Daoy (cell line): ENCODE data around the gene ARHGDIG. TPM values are rescaled to one million over a fixed set of nuclear protein-coding genes. Genes with fewer than 3 reads are reported as not detected.
A peak's percentile ranks its signal among the peaks of the same experiment; 100 is the strongest.
"Not testable (repeated sequence)": the region's sequence is repeated elsewhere in the genome, so short reads cannot be mapped to it uniquely, and the experiment has no call there.

ENCODE experiments used
- DNase-seq: peaks from one replicate; pipeline ENCODE4 v3.0.0-alpha.2; 2015; ENCODE audit warnings: low read depth
- total RNA-seq: library from RNA; depleted of rRNA; stranded (reverse); fragments of >200 nt; shearing (Covaris generic); gene quantifications from 2 replicates; pipeline ENCODE4 v1.2.3, GENCODE V29; 2014; rRNA removed

Gene ARHGDIG
- not detected in 2 replicates for total RNA-seq

DNA sequence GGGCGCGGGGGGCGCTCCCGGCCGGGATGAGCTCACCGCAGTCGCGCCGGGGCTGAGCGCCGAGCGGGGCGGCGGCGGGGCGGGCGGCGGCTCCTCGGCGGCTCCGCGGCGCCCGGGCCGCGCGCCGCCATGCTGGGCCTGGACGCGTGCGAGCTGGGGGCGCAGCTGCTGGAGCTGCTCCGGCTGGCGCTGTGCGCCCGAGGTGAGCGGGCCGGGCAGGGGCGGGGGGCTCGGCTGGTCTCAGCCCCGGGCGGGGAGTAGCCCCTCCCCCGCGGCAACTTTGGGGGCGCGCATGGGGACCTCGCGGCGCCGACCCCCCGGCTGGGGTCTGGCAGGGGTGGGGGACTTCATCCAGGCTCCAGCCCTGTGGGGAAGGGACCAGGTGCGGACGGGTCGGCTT, at the start of gene ARHGDIG:
ARHGDIG (plus strand) TSS at position 40 of the 400 bp plus-strand sequence; CDS start at position 130, 90 bp downstream.
- no peak for DNase-seq

DNA sequence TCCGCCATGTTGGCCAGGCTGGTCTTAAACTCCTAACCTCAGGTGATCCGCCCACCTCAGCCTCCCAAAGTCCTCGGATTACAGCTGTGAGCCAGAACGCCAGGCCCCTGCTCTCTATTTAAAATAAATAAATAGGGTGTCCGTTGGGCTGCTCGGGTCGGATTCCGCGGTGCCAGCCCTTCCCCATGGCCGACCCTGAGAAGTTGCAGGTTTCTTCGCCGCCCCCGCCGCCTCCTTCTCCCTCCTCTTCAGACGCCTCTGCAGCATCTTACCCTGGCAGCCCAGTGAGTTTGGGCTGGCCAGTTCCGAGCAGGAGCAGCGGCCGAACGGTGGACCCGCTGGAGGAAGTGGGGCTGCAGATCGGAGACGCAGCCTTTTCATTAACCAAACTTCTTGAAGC, 49.4 kb upstream of the ARHGDIG start:
- DNase-seq: no peak

DNA sequence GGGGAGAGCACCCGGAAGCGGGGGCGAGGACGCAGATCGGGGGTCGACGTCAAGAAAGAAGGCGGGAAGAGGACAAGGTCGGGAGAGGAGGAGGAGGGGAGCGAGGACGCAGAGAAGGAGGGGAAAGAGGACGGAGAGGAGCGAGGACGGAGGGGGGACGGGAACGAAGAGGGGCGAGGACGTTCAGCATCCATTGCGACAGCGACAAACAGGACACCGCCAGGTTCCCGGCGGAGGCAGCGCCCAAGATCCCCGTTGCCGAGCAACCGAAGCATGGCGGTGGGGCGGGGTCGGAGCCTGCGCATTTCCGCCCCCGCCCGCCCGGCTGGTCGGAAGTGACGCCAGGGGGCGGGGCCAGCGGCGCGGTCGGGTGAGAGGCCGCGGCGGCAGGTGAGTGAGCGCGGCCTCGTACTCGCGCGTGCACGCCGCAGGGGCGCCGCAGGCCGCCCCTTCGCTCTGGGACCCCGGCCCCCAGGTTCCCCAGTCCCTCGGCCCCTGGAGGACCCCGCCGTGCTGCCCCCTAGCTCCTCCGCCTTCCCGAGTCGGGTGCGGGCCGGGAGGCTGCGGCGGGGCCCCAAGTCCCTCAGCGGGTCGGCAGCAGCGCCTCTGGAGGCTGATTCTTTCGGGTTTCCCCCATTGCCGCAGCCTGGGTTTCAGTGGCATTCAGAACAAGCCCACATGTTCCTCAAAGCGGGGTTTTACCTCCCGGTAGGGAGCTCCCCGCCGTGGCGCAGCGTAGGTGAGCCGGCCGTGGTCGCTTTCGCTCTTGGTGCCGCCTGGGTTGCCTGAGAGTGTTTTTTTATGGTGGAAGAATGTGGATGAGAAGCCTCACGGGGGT, 45.7 kb upstream of the ARHGDIG start, which contains the start of gene FAM234A:
FAM234A (plus strand) TSS at position 354 of the 838 bp plus-strand sequence. CDS start 19,593 bp downstream, outside the sequence.
- peak; percentile 93 for DNase-seq

DNA sequence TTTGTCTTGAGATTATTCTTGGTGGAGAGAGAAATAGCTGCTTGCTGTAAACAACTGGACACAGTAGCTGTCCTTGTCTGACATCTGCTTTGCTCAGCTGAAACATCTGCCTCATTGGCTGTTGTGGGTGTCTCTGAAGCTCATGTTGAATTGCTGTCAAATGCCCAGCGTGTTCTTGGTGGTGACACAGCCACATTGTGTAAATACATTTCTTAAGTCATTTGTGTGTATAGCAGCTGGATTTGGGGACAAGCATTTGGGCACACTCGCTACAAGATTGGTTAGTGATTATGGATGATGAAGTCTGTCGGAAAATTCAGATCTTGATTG, 40.5 kb upstream of the ARHGDIG start:
- DNase-seq: no peak

DNA sequence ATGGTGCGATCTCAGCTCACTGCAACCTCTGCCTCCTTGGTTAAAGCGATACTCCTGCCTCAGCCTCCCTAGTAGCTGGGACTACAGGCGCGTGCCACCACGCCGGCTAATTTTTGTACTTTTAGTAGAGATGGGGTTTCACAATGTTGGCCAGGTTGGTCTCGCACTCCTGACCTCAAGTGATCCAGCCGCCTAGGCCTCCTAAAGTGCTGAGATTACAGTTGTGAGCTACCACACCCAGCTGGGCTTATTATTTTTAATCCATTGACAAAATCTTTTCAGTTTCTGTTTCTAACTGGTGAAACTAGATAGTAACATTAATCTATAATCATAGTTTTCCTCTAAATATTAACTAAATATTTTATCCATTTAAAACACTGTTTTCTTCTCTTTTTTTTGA, 39.8 kb upstream of the ARHGDIG start:
- DNase-seq: no peak

DNA sequence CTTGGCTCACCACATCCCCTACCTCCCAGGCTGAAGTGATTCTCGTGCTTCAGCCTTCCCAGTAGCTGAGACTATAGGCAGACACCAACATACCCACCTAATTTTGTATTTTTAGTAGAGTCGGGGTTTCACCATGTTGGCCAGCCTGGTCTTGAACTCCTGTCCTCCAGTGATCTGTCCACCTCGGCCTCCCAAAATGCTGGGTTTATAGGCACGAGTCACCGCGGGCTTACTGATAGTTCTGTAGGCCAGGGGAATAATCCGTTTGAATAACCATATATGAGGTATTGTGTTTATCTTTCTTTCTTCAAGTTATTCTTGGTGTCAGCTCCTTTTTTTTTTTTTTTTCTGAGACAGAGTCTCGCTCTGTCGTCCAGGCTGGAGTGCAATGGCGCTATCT, 38.1 kb upstream of the ARHGDIG start:
- no peak for DNase-seq

DNA sequence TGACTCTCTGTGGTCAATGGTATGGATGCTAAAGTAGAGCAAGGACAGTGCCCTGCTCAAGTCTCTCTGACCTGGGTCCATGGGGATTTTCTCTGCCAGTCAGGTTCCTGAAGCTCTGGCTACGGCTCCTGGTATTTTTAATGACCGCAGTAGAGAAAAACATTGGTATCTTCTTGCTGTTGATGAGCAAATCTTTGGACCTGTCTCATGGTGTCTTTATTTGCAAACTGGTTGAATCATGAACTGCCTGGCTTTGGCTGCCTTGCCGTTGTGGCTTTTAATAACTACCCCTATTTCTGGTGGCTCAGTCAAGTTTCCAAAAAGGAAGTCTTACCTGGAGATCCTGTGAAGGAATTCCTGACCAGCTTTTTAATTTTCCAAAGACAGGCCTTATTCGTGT, 37.0 kb upstream of the ARHGDIG start:
- DNase-seq: no peak

DNA sequence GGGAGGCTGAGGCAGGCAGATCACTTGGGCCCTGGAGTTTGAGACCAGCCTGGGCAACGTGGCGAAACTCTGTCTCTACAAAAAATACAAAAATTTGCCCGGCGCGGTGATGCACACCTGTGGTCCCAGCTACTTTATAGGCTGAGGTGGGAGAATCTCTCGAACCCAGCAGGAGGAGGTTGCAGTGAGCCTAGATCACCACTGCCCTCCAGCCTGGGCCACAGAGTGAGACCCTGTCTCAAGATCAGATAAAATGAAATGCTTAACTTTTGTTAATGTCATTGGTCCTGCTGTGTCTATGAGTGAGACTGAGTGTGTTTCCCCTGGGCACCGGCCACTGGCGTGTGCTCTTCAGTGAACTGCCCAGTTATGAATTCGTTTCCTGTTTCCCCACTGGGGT, 35.3 kb upstream of the ARHGDIG start:
- DNase-seq: no peak

DNA sequence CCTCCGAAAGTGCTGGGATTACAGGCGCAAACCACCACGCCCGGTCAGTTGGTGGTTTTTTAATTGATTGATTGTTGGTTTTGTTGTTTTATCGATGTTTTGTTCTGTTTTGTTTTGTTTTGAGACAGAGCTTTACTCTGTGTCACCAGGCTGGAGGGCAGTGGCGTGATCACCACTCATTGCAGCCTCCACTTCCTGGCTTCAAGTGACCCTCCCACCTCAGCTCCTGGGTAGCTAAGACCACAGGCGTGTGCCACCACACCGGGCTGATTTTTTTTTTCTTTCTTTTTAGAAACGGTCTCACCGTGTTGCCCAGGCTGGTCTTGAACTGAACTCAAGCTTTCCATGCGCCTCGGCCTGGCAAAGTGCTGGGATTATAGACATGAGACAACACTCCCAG, 33.4 kb upstream of the ARHGDIG start:
- DNase-seq: no peak

DNA sequence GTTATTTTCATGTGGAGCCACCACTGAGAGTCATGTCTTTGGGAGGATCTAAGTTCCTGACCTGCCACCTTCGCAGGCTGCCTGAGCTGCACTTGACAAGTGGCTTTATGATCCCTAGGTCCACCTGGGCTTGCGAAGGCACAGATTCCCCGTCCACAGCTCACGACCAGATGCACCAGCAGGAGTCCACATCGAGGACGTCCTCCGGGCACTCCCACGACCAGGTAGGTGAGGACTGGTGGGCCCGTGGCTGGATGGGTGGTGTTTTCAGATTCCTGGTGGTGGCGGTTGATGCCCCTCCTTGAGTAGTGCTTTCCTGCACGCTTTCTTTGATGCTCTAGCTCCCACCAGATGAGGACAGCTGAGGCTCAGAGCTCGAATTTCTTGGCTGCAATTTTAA, 31.0 kb upstream of the ARHGDIG start:
- DNase-seq: no peak

DNA sequence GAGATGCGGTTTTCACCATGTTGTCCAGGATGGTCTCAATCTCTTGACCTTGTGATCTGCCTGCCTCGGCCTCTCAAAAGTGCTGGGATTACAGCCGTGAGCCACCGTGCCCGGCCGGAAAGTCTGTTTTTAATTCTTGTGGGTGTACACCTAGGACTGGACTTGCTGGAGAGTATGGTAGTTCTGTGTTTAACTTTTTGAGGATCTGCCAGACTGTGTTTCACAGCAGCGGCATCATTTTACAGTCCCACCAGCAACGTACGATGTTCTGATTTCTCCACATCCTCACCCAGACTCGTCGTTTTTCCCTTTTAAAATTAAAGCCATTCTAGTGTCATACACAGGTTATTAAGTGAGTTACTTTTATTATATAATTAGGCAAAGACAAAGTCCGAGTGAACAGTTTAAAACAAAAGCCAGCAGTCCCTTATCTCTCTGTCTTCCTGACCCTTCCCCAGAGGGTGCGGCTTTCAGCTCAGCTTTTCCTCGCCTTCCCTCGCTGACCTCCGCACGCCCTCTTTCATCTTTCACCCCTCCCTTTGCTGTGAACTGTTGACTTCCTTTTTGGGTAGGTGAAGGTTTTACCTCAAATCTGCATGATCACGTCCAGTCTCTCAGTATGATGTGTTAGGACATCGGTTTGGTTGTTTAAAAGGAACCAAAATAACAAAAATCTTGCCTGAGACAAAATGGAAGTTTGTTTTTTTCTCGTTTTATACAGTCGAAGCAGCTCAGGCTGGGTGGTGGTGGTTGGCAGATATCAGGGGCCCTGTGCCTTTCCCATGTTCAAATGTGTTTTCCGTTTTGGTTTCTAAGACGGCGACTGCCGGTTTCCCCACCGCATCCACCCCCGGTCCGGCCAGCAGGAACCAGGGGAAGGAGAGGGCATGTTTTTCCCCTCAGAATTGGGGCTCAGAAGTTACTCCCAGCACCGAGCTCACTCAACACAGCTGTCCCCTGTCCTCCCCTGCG, 27.7 kb upstream of the ARHGDIG start:
- no peak for DNase-seq

DNA sequence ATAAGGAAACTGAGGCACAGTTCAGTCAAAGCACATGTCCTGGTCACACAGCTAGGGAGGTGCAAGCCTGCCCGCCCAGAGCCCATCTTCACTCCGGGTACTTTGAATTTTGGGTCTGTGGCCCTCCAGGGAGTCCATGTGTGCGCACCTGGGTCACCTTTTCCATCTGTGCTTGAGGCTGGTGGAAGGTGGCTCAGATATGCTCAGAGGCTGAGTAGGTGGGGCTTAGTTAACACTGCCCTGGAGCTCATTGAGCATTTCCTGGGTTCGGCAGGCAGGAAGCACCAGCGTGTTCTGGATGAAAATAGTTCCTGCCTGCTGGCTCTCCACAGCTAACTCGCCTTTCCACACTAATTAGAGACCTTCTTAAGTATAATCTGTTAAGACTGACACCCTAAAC, 26.6 kb upstream of the ARHGDIG start:
- no peak for DNase-seq

DNA sequence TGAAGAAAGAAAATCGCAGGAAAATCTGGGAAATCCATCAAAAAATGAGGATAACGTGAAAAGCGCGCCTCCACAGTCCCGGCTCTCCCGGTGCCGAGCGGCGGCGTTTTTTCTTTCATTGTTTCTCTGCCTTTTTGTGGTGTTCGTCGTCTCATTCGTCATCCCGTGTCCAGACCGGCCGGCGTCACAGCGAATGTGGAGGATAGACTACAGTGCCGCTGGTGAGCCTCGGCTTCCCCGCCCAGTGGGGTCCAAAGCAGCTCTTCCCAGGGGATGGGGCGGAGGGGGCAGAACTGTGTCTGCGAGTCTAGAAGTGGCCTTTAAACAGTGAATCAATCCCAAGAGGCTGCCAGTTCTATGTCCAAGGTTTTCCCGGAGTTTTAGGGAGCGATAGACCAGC, 25.9 kb upstream of the ARHGDIG start:
- no peak for DNase-seq

DNA sequence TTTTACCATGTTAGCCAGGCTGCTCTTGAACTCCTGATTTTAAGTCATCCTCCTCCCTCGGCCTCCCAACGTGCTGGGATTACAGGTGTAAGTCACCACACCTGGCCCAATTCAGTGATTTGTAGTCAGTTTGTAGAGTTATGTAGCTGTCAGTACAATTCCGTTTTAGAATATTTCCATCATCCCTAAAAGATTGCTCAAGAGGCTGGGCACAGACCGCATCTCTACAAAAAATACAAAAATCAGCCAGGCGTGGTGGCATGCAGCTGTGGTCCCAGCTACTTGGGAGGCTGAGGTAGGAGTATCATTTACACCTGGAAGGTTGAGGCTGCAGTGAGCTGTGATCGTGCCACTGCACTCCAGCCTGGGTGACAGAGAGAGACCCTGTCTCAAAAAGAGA, 25.2 kb upstream of the ARHGDIG start:
- DNase-seq: no peak

DNA sequence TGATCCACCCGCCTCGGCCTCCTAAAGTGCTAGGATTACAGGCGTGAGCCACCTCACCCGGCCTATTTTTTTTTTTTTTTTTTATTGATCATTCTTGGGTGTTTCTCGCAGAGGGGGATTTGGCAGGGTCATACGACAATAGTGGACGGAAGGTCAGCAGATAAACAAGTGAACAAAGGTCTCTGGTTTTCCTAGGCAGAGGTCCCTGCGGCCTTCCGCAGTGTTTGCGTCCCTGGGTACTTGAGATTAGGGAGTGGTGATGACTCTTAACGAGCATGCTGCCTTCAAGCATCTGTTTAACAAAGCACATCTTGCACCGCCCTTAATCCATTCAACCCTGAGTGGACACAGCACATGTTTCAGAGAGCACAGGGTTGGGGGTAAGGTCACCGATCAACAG, 22.3 kb upstream of the ARHGDIG start:
- DNase-seq: not testable (repeated sequence)

DNA sequence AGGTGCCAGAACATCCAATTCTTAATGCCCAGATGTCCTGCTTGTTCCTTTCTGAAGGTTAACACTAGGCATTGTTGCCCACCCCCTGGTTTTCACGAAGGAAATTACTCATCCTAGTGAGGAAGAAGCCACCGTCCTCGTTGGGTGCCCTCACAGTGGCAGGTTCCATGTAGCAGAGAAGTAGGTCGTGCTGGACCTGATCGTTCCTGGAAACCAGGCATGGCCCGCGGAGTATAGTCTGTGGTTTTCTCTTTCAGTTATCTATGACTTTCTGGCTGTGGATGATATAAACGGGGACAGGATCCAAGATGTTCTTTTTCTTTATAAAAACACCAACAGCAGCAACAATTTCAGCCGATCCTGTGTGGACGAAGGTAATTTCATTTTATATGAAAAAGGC, 21.2 kb upstream of the ARHGDIG start:
- DNase-seq: no peak

DNA sequence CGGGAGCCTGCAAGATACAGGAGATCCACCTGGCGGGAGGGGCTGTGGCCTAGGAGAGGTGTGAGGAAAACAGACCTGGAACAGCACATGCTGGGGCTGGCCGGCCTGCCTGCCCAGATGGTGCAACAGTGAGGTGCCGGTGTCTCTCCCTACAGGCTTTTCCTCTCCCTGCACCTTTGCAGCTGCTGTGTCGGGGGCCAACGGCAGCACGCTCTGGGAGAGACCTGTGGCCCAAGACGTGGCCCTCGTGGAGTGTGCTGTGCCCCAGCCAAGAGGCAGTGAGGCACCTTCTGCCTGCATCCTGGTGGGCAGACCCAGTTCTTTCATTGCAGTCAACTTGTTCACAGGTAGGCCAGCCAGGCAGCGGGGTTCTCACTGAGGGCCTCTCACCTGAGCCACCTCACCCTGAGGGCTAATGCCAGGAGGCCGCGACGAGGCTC, 20.6 kb upstream of the ARHGDIG start:
- DNase-seq: no peak

DNA sequence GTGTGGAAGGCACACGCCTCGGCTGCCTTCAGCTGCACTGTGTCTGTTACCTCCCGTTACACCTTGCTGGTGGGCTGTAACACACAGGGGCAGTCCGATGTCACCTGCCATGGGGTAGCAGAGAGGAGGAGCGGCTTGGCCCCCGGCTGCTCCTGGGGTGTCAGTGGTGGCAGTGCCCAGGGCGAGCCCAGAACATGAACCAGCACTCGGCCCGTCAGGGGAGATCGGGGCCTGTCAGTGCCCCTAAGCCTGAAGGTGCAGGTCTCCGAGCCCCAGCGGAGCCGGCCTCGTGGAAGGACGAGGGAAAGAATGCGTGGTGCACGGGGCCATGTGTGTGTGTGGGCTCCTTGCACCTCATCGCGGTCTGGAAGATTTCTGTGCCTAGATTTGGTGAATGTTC, 20.1 kb upstream of the ARHGDIG start:
- no peak for DNase-seq

DNA sequence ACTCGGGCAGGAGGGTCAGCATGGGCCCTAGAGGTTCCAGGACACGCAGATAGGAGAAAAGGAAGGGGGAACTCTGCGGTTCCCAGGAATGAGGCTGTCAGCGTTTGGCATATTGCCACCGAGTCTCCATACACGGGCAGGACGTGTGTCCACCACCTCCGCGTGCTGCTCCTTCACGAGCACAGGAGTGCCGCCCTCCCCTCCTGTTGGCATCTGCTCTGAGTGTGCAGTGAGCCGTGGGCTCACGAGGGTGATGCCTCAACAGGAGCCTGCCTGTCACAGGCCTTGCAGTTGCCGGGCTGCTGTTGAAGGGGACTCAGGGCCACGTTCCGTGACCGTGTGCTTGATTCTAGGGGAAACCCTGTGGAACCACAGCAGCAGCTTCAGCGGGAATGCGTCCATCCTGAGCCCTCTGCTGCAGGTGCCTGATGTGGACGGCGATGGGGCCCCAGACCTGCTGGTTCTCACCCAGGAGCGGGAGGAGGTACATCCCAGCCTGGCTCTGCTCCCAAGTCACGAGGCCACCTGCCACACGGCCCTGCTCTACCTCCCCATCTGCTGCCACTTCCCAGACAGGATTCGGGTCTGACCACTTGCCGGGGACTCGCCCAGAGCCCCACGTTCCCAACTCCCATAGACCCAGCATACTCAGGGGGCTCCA, 19.2 kb upstream of the ARHGDIG start:
- no peak for DNase-seq

DNA sequence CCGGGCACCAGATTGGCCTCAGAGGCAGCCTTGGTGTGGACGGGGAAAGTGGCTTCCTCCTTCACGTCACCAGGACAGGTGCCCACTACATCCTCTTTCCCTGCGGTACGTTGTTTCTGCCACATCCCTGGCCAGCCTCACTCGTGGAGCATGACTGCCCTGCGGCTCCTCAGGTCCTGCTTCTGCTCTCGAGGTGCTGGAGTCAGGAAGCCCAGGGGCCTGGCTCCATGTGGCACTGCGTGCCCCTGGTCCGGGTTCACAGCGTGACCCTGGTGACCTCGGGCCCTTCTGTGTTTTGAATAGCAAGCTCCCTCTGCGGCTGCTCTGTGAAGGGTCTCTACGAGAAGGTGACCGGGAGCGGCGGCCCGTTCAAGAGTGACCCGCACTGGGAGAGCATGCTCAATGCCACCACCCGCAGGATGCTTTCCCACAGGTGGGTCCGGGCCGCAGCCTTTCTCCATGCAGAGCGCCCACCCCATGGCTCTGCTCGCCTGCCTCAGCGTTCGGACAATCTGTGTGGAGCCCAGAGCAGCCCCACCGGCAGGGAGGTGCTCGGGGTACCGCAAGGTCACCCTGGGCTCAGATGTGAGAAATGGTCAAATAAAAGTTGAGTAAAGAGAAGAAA, 18.2 kb upstream of the ARHGDIG start:
- no peak for DNase-seq

DNA sequence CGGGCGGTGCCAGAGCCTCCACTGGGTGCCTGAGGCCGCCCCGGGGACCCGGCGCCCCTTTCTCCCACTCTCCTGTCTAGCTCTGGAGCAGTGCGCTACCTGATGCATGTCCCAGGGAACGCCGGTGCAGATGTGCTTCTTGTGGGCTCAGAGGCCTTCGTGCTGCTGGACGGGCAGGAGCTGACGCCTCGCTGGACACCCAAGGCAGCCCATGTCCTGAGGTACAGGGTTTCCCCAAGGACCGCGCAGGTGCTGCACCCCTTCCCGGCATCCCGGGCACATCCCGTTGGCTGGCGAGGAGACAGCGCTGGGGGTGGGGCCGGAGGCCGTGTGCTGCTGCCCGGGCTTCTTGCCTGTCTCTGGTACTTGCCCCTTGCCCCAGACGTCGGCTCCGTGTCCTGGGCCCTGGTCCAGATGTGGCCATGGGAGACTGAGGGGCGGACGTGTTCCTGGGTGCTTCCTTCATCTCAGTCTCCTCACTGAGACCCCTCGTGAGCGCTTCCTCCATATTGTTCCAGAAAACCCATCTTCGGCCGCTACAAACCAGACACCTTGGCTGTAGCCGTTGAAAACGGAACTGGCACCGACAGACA, 17.1 kb upstream of the ARHGDIG start:
- no peak for DNase-seq
